IPS-18a (cell line): ENCODE measurements around the gene KIAA0825.

ENCODE experiments used
- H3K27ac ChIP-seq: one replicate; pipeline ENCODE4 v1.5.1; 2013; ENCODE audit warnings: low read length
- H3K27me3 ChIP-seq: one replicate; pipeline ENCODE4 v1.6.1; 2013; ENCODE audit warnings: mild to moderate bottlenecking, low read length; ENCODE audit not compliant: control insufficient read depth, insufficient read depth
- H3K36me3 ChIP-seq: one replicate; pipeline ENCODE4 v1.6.1; 2013; ENCODE audit warnings: low read depth, low read length; ENCODE audit not compliant: control insufficient read depth
- H3K4me1 ChIP-seq: one replicate; pipeline ENCODE4 v1.6.1; 2013; ENCODE audit warnings: low read depth, low read length; ENCODE audit not compliant: control insufficient read depth
- H3K4me3 ChIP-seq: one replicate; pipeline ENCODE4 v1.5.1; 2013; ENCODE audit warnings: low read length
- H3K9ac ChIP-seq: one replicate; pipeline ENCODE4 v1.6.1; 2013; ENCODE audit warnings: mild to moderate bottlenecking, low read length, moderate library complexity
- H3K9me3 ChIP-seq: one replicate; pipeline ENCODE4 v1.6.1; 2013; ENCODE audit warnings: low read depth, low read length; ENCODE audit not compliant: control insufficient read depth

Gene KIAA0825

DNA sequence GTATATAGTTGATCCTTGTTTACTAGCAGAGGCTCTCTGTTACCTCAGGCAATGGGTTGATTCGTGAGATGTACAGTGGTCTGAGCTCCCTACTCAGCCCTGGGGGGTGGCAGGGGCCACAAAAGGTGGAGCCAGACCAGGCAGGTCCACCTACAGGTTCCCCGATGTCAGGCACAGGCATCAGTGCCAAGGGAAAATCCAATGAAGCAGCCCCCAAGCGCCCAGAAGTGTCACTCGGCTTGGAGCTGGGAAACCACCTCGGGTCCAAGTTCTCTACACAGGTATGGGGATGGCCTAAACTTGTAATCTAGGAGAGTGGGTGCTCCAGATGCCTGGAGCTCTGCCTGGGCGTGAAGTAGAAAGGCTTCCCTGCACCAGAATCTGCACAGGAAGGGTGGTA is 188.8 kb downstream of the KIAA0825 start:
- Histone ChIP-seq H3K9ac (no peak overlapping the region), H3K27me3 (no peaks in the 10 kb centered on the region), H3K9me3 (no peaks in the 10 kb centered on the region)

GRCh38 chr5:94425396-94425795 is 193.0 kb downstream of the KIAA0825 start:
- H3K4me3 ChIP-seq = no peak overlapping the region
- no peaks in the 10 kb centered on the region for H3K27me3 ChIP-seq
- no peaks in the 10 kb centered on the region for H3K36me3 ChIP-seq
- H3K4me1 ChIP-seq = peaks cover 7% of the 10 kb centered on the region
- H3K9ac ChIP-seq = no peak overlapping the region
- H3K27ac ChIP-seq = no peak overlapping the region
- H3K9me3 ChIP-seq = no peaks in the 10 kb centered on the region

More for the DNA sequence above, 188.8 kb downstream of the KIAA0825 start:
- no peaks in the 10 kb centered on the region for H3K4me1 ChIP-seq
- H3K4me3 ChIP-seq = no peak overlapping the region
- H3K27ac ChIP-seq = no peak overlapping the region
- no peaks in the 10 kb centered on the region for H3K36me3 ChIP-seq

DNA sequence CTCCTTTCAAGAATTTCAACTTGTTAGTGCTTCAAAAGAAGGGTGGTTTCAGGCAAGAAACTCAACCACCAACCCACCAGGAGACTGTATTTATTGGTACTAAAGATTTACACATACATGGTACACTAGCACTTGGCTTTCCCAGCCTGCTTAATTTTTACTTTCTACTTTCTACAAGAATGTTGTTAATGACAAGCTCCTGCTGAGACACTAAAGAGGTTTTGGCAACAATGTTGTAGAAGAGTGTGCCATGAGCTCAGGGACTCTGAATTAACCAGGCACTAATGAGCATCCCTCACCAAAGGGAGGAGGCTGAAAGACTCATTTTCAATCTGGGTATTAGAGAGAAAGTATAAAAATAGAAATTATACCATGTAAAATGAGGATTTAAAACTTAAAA is 195.0 kb downstream of the KIAA0825 start:
- no peaks in the 10 kb centered on the region for H3K36me3 ChIP-seq
- peaks cover 7% of the 10 kb centered on the region for H3K4me1 ChIP-seq
- H3K9me3 ChIP-seq = no peaks in the 10 kb centered on the region
- no peak overlapping the region for H3K27ac ChIP-seq
- H3K9ac ChIP-seq = no peak overlapping the region
- H3K4me3 ChIP-seq = no peak overlapping the region
- H3K27me3 ChIP-seq = no peaks in the 10 kb centered on the region

- H3K9ac ChIP-seq = no peak overlapping the region
- no peaks in the 10 kb centered on the region for H3K9me3 ChIP-seq
- H3K4me1 ChIP-seq = peaks cover 7% of the 10 kb centered on the region
- H3K27me3 ChIP-seq = no peaks in the 10 kb centered on the region
- no peak overlapping the region for H3K4me3 ChIP-seq
- no peak overlapping the region for H3K27ac ChIP-seq
- no peaks in the 10 kb centered on the region for H3K36me3 ChIP-seq
These were observed 195.6 kb downstream of the KIAA0825 start for GRCh38 chr5:94422812-94423211.

- Histone ChIP-seq H3K27me3 (no peaks in the 10 kb centered on the region), H3K36me3 (no peaks in the 10 kb centered on the region), H3K27ac (no peak overlapping the region), H3K4me1 (peaks cover 7% of the 10 kb centered on the region), H3K9ac (no peak overlapping the region), H3K4me3 (no peak overlapping the region), H3K9me3 (no peaks in the 10 kb centered on the region)
These were observed 197.5 kb downstream of the KIAA0825 start for GRCh38 chr5:94420885-94421284.

- Histone ChIP-seq H3K4me1 (no peaks in the 10 kb centered on the region), H3K27me3 (no peaks in the 10 kb centered on the region), H3K9ac (no peak overlapping the region), H3K36me3 (no peaks in the 10 kb centered on the region), H3K4me3 (no peak overlapping the region), H3K9me3 (no peaks in the 10 kb centered on the region), H3K27ac (no peak overlapping the region)
These were observed 202.6 kb downstream of the KIAA0825 start for GRCh38 chr5:94415798-94416197.

DNA sequence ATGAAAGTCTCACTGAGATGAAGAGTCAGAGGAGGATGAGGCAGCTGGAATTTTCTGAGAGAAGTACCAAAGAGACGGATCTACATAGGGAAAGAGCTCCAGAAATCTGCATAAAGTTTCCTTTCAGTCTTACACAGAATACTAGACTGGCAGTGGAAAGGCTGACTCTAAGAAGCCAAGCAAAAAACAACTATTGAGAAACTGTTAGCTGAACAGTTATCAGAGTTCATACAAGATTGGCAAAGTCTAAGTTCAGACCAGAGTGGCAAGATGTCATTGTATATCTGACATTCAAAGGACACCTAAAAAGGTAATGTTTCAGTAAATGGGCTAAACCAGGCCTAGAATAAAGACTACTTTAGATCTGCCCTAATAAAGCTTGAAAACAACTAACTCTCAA is 209.0 kb downstream of the KIAA0825 start:
- Histone ChIP-seq H3K4me3 (no peak overlapping the region), H3K9me3 (no peaks in the 10 kb centered on the region), H3K36me3 (no peaks in the 10 kb centered on the region), H3K27me3 (no peaks in the 10 kb centered on the region), H3K4me1 (peaks cover 3% of the 10 kb centered on the region), H3K27ac (no peak overlapping the region), H3K9ac (no peak overlapping the region)

GRCh38 chr5:94407023-94407422 is 211.4 kb downstream of the KIAA0825 start:
- no peak overlapping the region for H3K9ac ChIP-seq
- peaks cover 3% of the 10 kb centered on the region for H3K4me1 ChIP-seq
- no peaks in the 10 kb centered on the region for H3K9me3 ChIP-seq
- no peak overlapping the region for H3K27ac ChIP-seq
- no peak overlapping the region for H3K4me3 ChIP-seq
- no peaks in the 10 kb centered on the region for H3K36me3 ChIP-seq
- no peaks in the 10 kb centered on the region for H3K27me3 ChIP-seq

DNA sequence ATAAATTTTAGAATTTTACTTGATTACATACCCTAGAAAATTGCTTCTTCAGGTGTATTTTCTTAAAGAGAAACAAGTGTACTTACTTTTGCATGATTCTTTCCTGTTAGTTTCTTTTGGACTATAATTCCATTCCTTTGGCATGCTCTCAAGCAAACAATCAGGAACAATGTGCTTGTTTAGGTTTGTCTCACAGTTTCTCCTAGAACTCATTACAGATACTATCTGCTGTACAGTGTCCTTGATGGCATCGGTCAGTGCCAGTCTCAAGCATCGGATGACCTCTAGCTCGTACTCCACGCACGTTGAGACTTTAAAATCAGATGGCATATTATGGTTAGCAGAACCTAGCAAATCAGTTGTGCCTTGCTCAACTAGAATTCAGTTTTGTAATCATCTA is 214.9 kb downstream of the KIAA0825 start:
- no peaks in the 10 kb centered on the region for H3K27me3 ChIP-seq
- no peak overlapping the region for H3K4me3 ChIP-seq
- no peaks in the 10 kb centered on the region for H3K9me3 ChIP-seq
- H3K4me1 ChIP-seq = peaks cover 3% of the 10 kb centered on the region
- H3K27ac ChIP-seq = no peak overlapping the region
- H3K36me3 ChIP-seq = no peaks in the 10 kb centered on the region
- no peak overlapping the region for H3K9ac ChIP-seq

DNA sequence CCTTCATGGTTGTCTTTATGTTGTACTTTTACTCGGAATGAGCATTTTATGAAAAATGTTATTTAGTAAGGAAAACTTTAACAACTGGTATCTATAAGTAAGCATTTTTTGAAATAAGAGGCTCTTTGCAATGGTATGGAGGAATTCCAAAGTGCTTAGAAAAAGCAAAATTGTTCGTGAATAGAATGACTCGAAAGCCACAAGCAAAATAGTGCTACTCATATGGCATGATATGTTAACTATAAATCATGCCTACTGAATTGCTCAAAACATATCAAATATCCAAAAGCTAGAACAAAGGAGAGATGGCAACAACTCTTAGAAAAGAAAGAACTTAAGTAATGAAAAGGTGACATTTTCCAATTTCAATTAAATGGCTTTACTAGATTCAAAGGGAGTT is 216.3 kb downstream of the KIAA0825 start:
- Histone ChIP-seq H3K27me3 (no peaks in the 10 kb centered on the region), H3K27ac (no peak overlapping the region), H3K9ac (no peak overlapping the region), H3K36me3 (no peaks in the 10 kb centered on the region), H3K9me3 (no peaks in the 10 kb centered on the region), H3K4me1 (peaks cover 3% of the 10 kb centered on the region), H3K4me3 (no peak overlapping the region)

DNA sequence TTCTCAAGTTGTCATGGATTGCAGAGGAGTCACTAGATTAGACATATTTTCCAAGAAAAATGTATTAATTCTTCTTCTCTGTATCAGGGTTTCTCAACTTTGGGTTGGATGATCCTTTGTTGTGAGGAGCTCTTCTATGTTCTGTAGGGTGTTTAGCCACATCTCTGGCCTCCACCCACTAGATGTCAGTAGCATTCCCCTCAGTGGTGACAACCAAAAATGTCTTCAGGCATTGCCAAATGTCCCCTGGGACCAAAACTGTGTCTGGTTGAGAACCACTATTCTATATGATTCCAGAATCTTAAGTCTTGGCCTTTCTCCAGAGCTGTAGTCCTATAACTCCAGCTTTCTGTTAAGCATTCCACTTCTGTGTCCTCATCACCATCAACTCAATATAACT is 220.9 kb downstream of the KIAA0825 start:
- no peaks in the 10 kb centered on the region for H3K27me3 ChIP-seq
- H3K27ac ChIP-seq = no peak overlapping the region
- H3K9ac ChIP-seq = no peak overlapping the region
- H3K36me3 ChIP-seq = no peaks in the 10 kb centered on the region
- no peak overlapping the region for H3K4me3 ChIP-seq
- H3K9me3 ChIP-seq = no peaks in the 10 kb centered on the region
- H3K4me1 ChIP-seq = peaks cover 12% of the 10 kb centered on the region

- Histone ChIP-seq H3K27ac (no peak overlapping the region), H3K9ac (no peak overlapping the region)
These were observed 221.7 kb downstream of the KIAA0825 start for GRCh38 chr5:94396687-94397086.

More at GRCh38 chr5:94396687-94397086, 221.7 kb downstream of the KIAA0825 start:
- Histone ChIP-seq H3K4me1 (peaks cover 18% of the 10 kb centered on the region), H3K27me3 (no peaks in the 10 kb centered on the region), H3K36me3 (no peaks in the 10 kb centered on the region), H3K4me3 (no peak overlapping the region), H3K9me3 (no peaks in the 10 kb centered on the region)
